ENCODE data around the gene REEP1.

Gene REEP1

GRCh38 chr2:86213699-86214502, 123.5 kb downstream of the REEP1 start:
- no peak for TF ChIP-seq CTCF (IDR thresholded peaks at IDR 0.05)
- no peak for DNase-seq (ENCODE audit: low spot score)
- no peak overlapping the region for H3K4me3 ChIP-seq
- H3K27ac ChIP-seq = no peak overlapping the region

DNA sequence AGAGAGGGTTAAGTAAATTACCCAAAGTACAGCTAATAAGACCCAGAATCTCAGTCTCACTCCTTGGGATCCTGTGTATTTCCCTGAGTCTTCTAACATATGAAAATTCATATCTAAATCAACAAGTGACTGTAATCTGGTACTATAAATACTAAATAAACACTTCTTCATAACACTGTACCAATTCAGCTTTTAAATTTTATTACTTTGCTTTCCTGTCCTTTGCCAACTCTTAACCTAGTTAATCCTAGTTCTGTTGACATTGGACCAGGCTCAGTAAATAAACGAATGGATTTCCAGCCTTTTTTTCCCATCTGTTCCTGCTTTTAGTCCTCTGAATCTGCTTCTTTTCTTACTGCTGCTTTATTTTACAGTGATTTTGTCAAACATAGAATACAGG, 124.4 kb downstream of the REEP1 start:
- no peak for DNase-seq (ENCODE audit: low spot score)
- Histone ChIP-seq H3K4me3 (no peak overlapping the region), H3K27ac (no peak overlapping the region)
- no peak for TF ChIP-seq CTCF (IDR thresholded peaks at IDR 0.05)

- no peak for TF ChIP-seq CTCF (IDR thresholded peaks at IDR 0.05)
- no peak overlapping the region for H3K4me3 ChIP-seq
These were observed 125.6 kb downstream of the REEP1 start for GRCh38 chr2:86211796-86212188.

GRCh38 chr2:86211033-86211795, 126.2 kb downstream of the REEP1 start:
- H3K4me3 ChIP-seq = no peak overlapping the region
- DNase-seq (ENCODE audit: low spot score) = no peak
- TF ChIP-seq CTCF (IDR thresholded peaks at IDR 0.05) = no peak
- H3K27ac ChIP-seq = no peak overlapping the region

More at GRCh38 chr2:86211796-86212188, 125.6 kb downstream of the REEP1 start:
- DNase-seq (ENCODE audit: low spot score) = no peak
- no peak overlapping the region for H3K27ac ChIP-seq

- no peak overlapping the region for H3K27ac ChIP-seq
- H3K4me3 ChIP-seq = no peak overlapping the region
- no peak for DNase-seq (ENCODE audit: low spot score)
- no peak for TF ChIP-seq CTCF (IDR thresholded peaks at IDR 0.05)
These were observed 133.0 kb downstream of the REEP1 start for GRCh38 chr2:86204458-86204857.

- DNase-seq (ENCODE audit: low spot score) = no peak
- Histone ChIP-seq H3K27ac (no peak overlapping the region), H3K4me3 (no peak overlapping the region)
- no peak for TF ChIP-seq CTCF (IDR thresholded peaks at IDR 0.05)
These were observed 133.8 kb downstream of the REEP1 start for GRCh38 chr2:86203614-86204013.

All from coronary artery (tissue), 2 donors.